Pons (tissue), 1 donor: ENCODE results near the gene INPP5K.

ENCODE experiments used
- DNase-seq: peaks from one replicate; pipeline ENCODE4 v3.0.0-alpha.2; 2016; ENCODE audit warnings: low spot score

Gene INPP5K

GRCh38 chr17:1505586-1505985 lies 10.8 kb downstream of the INPP5K start:
- DNase-seq, result no peak

DNA sequence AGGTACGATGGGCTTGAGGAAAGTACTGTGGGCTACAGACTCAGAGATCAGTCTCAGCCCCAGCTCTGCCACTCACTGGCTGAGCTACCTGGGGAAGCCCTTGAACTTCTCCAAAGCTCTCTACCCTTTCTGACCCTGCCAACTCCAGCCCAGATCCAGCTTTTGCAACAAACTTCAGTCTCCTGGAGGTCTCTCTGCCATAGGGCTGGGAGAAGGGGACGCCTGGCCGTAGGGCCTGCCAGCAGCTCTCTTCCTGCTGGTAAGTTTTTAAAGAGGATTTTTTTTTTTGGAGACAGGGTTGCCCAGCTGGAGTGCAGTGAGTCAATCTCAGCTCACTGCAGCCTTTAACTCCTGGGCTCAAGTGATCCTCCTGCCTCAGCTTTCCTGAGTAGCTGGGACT lies 11.5 kb downstream of the INPP5K start:
- no peak for DNase-seq

DNA sequence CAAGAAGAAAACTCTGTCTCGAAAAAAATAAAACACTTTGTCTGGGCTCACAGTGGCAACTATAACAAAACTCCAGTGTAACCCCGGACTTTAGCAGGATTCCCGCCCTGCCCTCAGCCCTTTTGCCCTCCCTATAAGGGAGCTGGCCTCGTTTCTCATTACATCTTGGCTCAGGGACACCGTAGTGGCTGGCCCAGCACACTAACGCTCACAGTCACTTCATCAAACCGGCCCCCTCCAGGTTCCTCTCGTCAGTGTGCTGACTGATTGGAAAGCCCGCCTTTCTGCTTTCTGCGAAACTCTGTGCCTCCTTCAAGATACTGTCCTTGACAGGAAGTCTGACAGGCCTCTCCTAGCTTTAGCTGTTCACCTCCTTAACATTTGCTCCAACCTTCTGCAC lies 12.7 kb downstream of the INPP5K start:
- no peak for DNase-seq

GRCh38 chr17:1498869-1499268 lies 17.5 kb downstream of the INPP5K start:
- no peak for DNase-seq

- no peak for DNase-seq
Observed at GRCh38 chr17:1498233-1498632, 18.2 kb downstream of the INPP5K start.

DNA sequence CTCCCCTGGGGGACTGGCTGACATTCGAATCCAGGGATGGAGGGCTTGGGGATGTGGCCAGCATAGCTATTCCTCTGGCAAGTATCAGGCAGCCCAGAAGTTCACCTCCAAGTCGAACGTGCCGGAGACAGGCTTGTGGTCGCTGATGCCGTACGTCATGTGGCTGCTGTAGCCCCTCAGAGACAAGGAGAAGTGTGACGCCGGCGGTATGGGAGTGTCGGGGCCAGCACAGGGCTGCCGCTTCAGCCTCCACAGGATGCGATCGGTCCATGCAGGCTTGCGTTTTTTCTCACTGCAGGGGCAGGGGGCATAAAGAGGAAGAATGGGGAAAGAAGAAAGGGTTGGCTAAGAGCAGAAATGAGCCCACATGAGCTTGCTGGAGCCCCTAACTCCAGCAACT lies 18.6 kb downstream of the INPP5K start:
- DNase-seq, result no peak

DNA sequence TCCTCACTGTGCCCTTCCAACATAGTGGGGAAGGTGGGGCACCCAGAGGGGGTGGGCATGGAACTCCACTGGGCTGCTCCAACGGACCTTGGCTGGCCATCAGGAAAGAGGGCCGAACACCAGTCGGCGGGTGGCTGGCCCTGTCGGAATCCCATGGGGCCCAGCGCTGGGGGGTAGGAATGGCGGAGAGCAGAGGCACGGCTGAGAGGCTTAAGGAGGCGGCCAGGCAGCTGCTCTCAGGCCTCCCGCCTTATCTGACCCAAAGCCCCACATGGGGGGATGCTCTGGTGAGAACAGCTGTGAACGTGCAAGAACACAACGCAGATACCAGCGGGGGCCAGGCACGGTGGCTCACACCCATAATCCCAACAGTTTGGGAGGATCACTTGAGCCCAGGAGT lies 19.5 kb downstream of the INPP5K start:
- DNase-seq, result no peak

GRCh38 chr17:1495265-1495989 lies 21.0 kb downstream of the INPP5K start:
- DNase-seq, result no peak

- DNase-seq, result no peak
Observed at GRCh38 chr17:1494736-1495253, 21.6 kb downstream of the INPP5K start.

DNA sequence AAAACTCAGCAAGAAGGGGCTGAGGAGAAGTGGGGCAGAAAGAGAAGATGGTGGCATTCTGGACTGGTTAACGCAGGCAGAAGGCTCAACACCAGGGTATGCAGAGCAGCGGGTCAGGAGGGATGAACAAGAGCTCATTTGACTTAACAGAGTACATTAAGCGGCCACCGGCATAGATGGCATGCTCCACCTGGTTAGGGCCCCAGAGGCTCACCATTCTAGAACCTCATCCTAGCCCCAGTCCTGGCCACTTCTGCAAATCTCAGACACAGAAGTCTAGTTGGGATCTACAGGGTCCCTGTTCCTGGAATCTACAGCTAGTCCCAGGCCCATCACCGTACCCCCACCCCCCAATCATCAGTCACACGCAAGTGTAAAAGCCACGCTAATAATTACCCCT lies 22.2 kb downstream of the INPP5K start:
- no peak for DNase-seq

DNA sequence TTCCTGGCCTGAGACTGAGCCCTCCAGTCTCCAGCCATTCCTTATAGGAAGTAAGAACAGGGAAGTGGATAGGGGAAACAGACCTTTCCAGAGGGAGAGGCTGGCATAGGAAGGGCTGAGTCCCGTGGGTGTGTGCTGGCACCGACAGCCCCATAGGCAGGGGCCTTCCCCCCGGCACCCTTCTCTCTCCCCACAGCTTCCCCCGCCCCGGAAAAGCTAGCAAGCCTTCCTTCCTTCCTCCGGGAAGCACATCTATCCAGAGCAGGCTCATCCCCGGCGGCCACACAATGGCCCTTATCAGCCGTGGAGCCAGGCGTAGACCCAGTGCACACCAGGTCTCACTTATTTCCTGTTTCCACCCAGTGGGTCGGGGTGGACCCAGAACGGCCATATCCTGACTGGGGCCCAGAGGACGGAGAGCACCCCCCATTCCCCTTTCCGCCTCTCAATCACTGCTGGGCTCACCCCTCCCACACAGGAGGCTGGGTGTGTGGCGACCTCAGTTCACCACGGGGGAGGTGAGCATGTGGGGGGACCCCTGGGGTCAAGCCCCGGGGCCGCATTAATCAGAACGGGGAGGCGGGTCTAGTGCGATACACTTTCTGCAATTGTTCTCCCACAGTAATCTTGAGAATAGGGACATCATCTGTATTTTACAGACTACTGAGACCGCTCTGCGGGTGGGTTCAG lies 23.0 kb downstream of the INPP5K start:
- no peak for DNase-seq

DNA sequence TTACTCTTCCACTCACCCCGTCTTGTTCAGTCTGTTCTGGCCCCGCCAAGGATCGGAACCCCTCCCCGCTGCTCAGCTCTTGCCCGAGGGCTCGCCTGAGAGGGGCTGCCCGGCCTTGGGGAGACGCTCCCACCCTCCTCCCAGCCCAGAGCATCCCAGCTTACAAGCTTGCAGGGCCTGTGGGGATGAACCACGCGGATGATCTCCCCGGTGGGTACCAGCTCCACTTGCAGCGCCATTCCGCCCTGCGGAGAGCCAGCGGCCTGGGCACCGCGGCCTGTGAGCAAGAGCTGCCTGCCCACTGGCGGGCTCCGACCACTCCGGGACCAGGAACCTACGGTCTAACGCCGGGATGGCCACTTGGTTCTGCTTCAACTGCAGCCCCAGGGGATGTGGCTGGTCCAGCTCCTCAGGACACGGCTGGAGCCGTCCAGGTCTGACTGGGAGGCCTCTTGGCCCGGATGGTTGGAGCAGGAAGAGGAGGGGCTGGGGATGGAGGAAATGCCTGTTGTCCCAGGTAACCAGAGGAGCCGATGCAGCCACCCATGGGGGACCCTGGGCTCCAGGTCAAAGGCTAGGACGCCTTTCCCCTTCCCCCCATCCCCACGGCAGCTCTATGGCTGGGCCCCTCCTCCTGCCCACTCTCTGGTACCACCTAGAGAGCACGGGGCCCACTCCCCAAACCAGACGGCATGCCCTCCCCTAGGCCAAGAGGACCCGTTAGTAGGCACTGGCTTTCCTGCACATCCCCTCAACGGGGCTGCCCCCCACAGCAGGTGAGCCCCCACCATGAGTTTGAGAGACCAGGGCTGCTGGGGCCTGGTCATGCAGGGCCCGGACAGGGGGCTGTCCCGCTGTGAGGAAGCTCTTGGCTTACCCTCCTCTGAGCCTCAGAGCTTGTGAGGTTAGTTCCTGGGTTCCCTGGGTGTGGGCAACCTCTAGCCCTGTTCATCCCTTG lies 23.9 kb downstream of the INPP5K start, which contains the start of gene MYO1C:
MYO1C (minus strand) TSS at position 438 of the 958 bp plus-strand sequence; CDS start at position 239, 199 bp downstream.
- no peak for DNase-seq

- no peak for DNase-seq
Observed at GRCh38 chr17:1491443-1492248, 24.8 kb downstream of the INPP5K start.

DNA sequence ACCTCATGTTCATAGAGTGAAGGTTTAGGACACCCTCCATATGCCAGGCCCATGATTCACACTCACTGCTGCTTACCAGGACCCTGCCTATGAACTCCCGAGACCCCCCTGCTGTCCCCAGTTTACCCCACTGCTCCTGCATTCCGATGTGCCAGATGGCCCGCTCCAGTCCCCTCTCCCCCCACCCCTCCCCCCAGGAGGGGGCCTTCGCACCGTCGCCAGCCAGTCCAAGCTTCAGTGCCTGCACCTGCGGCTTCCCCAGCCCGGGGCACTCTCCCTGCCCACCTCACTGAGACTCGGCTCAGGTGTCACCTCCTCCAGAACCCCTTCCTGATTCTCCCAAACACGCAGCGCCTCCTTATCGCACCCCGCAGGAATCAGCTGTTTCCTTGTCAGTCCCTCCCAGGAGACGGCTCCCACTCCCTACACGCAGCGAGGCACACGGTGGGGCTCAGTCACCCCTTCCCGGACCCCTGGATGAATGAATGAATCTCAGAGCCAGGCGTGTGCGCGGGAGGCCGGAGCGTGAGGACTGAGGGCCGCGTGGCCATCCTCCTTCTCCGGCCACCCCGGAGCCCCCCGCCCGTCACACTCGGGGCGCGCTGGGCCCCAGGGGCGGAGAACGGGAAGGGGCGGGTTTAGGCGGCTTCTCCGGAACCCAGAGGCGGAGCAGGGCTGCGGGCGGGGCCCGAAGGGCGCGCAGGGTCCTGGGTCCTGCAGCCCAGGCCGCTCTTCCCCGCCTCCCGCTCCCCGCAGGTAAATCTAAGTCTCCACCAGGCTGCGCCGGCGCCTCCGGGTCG lies 25.6 kb downstream of the INPP5K start:
- no peak for DNase-seq

DNA sequence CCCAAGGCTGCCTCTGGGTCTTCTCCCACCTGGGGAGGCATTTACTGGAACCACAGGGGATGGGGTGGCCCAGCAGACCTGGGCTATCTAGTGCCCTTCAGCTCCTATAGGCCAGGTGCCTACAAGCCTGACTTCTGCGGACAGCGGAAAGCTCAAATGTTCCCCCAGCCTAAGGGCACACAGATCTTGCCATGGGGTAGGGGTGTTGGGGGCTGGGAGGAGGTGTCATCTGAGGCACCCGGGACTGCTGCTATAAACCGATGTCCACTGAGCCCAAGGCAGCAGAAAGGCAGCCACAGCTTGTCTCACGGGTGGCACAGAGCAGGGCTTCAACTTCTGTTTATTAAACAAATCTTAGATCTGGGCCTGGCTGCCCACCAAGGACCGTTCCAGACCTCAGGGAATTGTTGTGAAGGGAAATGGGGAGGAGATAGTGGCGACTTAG lies 27.6 kb downstream of the INPP5K start:
- no peak for DNase-seq

DNA sequence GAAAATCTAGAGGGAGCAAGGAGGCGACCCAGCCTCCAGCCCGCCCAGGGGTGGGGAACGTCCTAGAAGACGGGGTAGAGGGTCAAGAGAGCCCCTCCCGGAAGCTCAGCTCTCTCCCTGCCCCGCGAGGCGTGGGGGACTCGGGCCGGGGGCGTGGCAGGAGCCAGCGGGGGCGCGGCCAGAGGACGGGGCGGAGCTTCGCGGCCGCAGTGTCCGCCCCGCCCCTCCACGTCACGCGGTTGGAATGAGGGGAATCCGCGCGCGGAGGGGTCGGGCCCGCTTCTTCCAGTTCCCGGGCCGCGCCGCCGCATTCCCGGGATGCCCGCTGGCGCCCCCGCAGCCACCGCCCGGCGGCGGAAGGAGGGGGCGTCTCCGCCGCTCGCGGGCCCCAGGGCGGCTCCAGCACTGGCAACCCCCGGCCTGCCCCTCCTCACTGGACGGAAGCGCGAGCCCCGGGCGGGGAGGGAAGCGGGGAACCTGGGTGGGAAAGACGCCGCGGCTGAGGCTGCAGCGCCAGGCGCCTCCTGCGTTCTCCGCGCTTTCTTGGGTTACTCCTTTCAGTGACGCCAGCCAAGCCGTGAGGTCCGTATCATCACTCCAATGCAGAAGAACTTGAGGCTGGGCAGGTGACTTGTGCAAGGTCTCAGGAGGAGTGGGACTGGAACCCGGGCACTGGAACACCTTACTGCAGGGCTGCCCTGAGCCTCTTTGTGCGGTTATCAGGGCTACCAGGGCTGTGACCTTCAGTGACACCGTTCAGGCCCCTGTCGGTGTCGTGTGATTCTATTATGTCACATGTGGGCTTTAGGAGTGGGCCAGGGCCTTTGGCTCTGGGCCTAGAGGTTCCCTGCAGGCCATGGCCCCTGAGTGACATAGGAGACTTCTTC lies 28.2 kb downstream of the INPP5K start:
- peak; percentile 53 for DNase-seq

- DNase-seq, result no peak
Observed at GRCh38 chr17:1486802-1487695, 29.4 kb downstream of the INPP5K start.
